GM19438 (cell line): ENCODE data around the gene FANCF.

Experiments
- ATAC-seq: cut with Tn5 transposase; IDR thresholded peaks from one replicate; pipeline ENCODE4 v1.9.1; 2021; ENCODE audit warnings: low read depth; ENCODE audit not compliant: unreplicated experiment

Gene FANCF

DNA sequence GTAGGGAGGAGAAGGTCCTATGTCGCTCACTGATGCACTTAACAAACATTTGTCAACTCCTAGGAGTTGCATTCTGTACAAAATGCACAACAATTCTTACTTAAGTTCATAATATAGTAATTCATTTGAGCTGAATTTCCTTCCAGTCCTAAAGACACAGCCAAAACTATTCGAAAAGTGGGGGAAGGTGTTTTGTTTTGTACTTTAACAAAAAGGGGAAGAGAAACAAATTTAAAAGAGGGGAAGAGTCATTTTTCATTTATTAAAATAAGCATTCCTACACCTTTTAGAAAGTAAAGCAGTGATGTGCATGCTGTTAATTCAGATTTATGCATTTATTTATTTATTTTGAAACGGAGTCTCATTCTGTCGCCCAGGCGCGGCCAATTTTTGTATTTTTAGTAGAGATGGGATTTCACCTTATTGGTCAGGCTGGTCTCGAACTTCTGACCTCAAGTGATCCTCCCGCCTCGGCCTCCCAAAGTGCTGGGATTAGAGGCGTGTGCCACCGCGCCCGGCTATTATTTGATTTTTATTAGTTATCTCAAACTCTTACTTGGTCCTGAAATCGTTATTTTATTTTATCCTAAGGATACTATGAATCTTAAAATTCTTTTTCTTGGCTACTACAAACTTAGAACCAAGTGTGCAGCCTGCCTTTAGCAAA is 1.1 kb upstream of the FANCF start:
- ATAC-seq, result no peak

DNA sequence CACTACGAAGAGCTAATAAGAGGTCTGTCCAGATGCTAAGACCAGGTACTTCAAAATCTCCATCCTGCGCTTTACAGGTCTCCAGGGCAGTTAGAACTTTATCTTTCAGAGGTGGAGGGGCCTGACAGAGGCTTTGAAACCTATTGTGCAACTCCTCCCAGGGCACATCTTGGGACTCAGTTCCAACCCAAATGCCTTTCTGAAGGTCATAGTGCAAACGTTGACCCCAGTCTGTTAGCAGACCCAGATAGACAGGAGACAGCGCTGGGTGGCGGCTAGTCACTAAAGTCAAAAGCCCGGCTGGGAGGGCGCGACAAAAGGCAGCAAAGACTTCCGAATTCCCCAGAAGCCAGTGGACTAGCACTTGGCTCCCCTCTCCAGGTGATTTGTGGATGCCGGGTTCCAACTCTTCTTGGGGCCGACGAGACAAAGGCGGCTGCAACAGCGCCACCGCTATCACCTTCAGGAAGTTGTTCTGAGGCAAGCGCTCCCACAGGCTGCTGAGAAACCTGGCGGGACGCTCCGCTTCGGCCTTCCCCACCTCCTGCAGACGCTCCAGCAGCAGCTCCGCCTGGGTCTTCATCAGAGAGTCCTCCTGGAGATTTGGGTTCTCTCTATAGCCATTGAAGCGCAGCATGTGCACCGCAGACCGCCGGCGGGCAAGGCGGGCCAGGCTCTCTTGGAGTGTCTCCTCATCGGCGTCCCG is 728 bp downstream of the FANCF start:
- ATAC-seq, result peak; percentile 61

DNA sequence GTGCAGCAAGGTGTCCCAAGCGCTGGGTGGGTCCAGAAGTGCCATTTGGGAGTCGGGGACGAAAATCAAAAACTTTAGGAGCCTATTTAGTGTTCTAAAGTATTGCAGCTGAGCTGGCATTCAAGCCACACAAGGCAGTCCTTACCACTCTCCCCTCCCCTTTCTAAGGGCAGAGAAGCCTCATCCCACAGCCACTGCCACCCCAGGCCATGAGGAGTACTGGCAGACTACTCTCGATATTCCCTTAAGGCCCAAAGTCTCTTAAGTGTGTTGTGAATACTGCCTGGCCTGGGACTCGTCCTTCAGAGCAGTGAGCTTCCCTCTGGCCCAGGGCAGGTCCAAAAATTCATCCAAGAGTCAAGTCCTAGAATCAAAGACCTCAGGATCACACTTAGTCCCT is 7.8 kb downstream of the FANCF start:
- no peak for ATAC-seq

DNA sequence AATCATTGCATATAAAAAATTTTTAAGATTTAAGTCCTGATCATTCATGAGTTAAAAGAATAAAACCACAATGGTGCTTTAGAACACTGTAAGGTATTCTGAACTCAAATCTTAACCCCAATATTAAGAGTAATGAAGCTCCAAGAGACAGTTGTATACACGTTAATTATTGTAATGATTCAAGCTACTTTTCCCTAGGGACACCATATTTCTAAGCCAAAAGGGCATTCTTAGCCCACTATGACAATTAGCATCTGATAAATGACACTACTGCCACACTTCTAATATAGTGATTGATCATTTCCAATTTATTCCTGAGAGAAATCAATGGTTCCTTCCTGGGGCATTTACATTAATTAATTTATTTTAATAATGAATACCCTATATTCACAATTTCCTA is 21.7 kb downstream of the FANCF start:
- ATAC-seq, result no peak

DNA sequence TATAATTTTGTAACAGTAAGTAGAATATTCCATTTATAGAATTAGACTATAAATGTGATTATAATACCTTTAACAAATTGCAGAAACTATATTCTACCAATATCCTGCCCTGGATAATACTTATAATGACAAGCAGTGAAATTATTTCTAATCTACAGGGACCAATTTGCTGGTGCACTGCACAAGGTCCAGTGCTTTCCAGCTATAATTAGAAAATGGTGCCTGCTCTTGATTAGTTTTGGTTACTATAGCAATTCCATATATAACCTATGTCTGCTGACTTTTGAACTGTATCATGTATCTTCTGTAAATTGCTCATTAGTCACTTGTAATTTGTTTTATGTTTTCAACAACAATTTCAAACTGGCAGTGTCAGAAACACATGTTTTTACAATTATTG is 23.1 kb downstream of the FANCF start:
- no peak for ATAC-seq

DNA sequence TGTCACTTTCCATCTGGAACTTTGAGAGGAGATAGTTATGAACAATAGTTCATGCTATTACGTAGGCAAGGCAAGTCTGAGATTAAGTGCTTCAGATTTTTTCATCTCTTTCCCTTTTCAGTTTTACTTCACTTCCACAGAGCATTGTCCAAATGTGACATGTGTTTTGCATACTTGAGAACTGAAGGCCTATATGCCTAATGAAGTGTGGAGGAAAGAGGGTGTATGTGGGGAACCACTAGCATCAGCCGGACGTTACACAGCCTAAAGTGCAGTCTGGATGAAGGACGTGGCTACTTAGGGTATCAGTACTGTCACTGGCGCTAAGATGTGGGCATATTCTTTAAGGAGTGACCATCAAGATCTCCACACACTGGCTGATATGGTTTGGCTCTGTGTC is 26.2 kb downstream of the FANCF start:
- ATAC-seq, result no peak

DNA sequence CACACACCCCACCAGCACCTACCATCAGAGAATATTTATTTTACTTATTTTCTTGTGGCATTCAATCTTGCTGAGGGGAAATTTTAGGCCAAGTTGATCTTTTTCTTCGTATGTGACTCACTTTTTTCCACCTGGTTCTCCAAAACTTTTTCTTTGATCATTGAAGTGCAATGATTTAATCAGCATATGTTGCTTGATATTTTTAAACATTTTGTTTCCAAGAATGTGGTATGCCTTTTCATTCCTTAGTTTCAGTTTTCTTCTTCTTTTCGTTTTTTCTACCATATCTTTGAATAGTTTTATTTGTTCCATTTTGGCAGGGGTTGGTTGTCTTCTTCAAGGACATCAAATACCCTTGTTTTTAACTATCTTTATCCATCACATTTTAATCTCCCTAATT is 28.6 kb downstream of the FANCF start:
- ATAC-seq, result no peak

DNA sequence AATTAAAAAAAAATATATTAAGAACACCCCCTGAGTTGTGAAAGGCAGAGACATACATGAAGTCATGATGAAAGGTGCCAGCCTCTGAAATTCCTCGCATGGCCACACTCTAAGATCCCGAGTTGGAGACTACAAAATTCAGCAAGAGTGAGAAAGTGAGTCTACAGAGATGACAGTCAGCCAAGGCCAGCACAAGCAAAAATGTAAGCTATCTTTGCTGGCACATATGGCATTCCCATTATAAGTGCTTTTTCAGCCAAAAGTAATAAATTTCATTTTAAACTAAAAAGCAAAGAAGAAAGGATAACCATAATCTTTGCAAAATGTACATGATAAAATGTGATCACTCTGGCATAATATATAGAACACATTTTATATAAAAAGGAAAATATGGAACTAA is 40.6 kb downstream of the FANCF start:
- no peak for ATAC-seq

DNA sequence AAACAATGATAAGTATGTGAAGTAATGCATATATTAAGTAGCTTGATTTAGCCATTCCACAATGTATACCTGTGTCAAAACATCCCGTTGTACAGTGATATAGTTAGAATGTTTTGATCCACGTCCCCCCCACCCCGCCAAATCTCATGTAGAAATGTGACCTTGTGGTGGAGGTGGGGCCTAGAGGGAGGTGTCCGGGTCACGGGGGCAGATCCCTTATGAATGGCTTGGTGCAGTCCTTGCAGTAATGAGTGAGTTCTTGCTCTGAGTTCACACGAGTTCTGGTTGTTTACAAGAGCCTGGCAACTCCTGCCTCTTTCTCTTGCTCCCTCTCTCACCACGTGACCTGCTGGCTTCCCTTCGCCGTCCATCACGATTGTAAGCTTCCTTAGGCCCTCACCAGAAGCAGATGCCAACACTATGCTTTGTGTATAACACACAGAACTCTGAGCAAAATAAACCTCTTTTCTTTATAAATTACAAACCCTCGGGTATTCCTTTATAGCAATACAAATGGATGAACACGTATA is 41.6 kb downstream of the FANCF start:
- ATAC-seq, result no peak

DNA sequence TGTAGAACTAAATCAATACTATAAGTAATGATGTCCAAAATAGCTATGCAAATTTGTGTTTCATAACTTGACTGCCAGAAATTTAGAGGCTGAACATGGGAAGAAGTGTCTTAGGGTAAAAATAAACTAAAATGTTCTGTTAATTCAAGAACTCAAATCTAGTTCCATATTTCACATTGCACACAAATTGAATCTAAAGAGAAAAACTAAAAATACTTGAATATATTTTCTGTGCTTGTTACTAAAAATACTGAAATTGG is 43.5 kb downstream of the FANCF start:
- ATAC-seq, result no peak

DNA sequence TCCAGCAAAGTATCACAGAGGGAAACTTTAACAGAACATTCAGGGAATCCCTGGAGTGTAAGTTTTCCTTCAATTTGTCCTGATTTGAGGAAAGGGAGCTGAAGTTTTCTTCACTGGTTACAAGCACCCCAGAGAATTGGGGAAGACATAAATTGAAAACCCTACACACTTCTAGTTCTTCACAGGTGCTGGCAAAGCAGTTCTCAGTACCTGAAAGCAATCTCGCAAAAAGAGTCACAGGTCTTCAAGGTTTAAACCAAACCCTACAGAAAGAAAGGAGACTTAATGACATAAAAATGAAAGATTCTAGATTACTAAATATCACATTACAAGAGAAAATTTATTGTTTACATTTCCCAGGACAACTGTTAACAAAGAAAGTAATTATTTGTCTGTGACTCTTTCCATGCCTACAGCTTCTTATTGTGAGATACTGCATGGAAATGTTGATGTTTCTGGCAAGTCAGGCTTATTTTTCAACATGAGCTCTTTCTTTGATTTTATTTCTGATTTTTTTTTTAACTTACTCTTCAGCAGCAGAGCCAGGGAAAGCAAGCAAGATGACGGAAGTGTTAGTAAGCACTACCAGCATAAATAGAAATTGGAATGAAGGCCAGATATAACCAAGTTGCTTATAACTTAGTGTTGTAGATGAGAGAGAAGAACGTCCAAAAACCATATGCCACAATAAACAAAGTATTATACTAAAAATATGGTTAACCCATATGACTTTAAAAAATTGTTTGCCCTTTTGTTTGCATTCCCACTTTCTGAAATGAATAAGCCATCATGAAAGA is 44.1 kb downstream of the FANCF start:
- ATAC-seq, result no peak

DNA sequence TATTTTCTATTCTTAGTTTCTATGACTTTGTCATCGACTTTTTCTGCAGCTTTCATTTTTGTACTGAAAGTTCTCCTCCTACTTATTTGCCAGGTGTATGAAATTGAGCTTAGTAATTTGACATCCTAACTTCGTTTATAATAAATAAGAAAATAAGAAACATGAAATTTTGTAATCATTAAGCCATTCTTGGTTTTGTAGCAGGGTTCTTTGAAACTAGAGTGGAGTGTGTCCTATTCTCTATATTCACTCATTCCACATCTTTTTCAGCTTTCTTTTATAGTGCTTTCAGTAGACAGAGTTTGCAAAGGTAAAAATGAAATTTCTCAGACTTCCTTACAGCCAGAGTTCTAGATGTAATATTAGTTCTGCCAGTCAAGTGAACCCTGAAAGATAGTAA is 47.8 kb downstream of the FANCF start:
- ATAC-seq, result no peak
